Measurements from ENCODE around the gene EPHA2. TPM values are rescaled to one million over a fixed set of nuclear protein-coding genes. Genes with fewer than 3 reads are reported as not detected.
A peak's percentile ranks its signal among the peaks of the same experiment; 100 is the strongest.

Gene EPHA2
- total RNA-seq, 1 experiment from 2014 or later = 263 TPM

- in situ Hi-C loops (cut with HindIII; ENCODE audit: low pct_unique_long_range_greater_than_20kb, low sequenced_read_pairs) (no loop called here), intact Hi-C loops (cut with micrococcal nuclease; ENCODE audit: unreplicated experiment) (loop anchor here (5.0 to 10.0 kb wide), 2 partner anchors 35 to 57 kb away; no protein-coding TSS in a partner anchor)
- Histone ChIP-seq H3K4me1 (ENCODE audit: control insufficient read depth, insufficient read depth, low read length) (peaks cover 89% of the 10 kb centered on the region), H3K27ac (ENCODE audit: low read length) (peak overlapping the region; percentile 99), H3K4me3 (ENCODE audit: low read depth in 2 of 2, low read length in 2 of 2) (peak overlapping the region in 1 of 2 experiments; percentile 4; a peak in 2 of 4 replicates), H3K9me3 (ENCODE audit: control insufficient read depth, insufficient read depth, low read depth, low read length) (no peaks in the 10 kb centered on the region), H3K27me3 (ENCODE audit: control insufficient read depth, insufficient read depth, low read length) (no peaks in the 10 kb centered on the region), H3K36me3 (ENCODE audit: control insufficient read depth, insufficient read depth, low read length) (no peaks in the 10 kb centered on the region)
- BruUV-seq (replicated peaks) = no TSS peak
- 0 out of 2 replicates have a peak, but pooled peaks have one; percentile 30 for TF ChIP-seq SIN3A (IDR thresholded peaks at IDR 0.05; ENCODE audit: borderline replicate concordance, insufficient read depth, low read depth, low read length)
- no peak for TF ChIP-seq REST (IDR thresholded peaks at IDR 0.05; ENCODE audit: insufficient read depth in 1 of 2, low read depth in 2 of 2, low read length in 1 of 2)
- peak; percentile 72 for TF ChIP-seq POLR2AphosphoS5 (IDR thresholded peaks at IDR 0.05; ENCODE audit: low read depth, low read length)
- POLR2A ChIA-PET = interaction anchor here (0.6 to 1.7 kb wide), 3 partner anchors 35 to 166 kb away, joined by 5 to 7 read pairs (median 7); no protein-coding TSS in a partner anchor
- DNase-seq (ENCODE audit: low read depth, low spot score) (no peak), ATAC-seq (peak; percentile 91)
- CTCF ChIA-PET = interaction anchor here (0.8 kb wide), 1 partner anchor 126 kb away, joined by 3 read pairs; no protein-coding TSS in a partner anchor
Measured at GRCh38 chr1:16181887-16182719, 26.2 kb upstream of the EPHA2 start.

GRCh38 chr1:16180291-16180824 is 24.5 kb upstream of the EPHA2 start:
- H3K4me3 ChIP-seq (ENCODE audit: low read depth in 2 of 2, low read length in 2 of 2) = no peak overlapping the region
- DNase-seq (ENCODE audit: low read depth, low spot score) (no peak), ATAC-seq (no peak)
- peaks cover 99% of the 10 kb centered on the region for H3K4me1 ChIP-seq (ENCODE audit: control insufficient read depth, insufficient read depth, low read length)
- H3K27ac ChIP-seq (ENCODE audit: low read length) = peak overlapping the region; percentile 99
- POLR2A ChIA-PET = interaction anchor here (0.5 to 1.7 kb wide), 4 partner anchors 15 to 50 kb away, joined by 3 to 11 read pairs (median 5); partner anchors contain the start of gene EPHA2
- no peaks in the 10 kb centered on the region for H3K27me3 ChIP-seq (ENCODE audit: control insufficient read depth, insufficient read depth, low read length)
- in situ Hi-C loops (cut with HindIII; ENCODE audit: low pct_unique_long_range_greater_than_20kb, low sequenced_read_pairs) (no loop called here), intact Hi-C loops (cut with micrococcal nuclease; ENCODE audit: unreplicated experiment) (loop anchor here (5.0 to 10.0 kb wide), 2 partner anchors 33 to 56 kb away; no protein-coding TSS in a partner anchor)
- BruUV-seq (replicated peaks) = no TSS peak
- TF ChIP-seq CTCF (IDR thresholded peaks at IDR 0.05) (no peak), POLR2AphosphoS5 (IDR thresholded peaks at IDR 0.05; ENCODE audit: low read depth, low read length) (no peak), SIN3A (IDR thresholded peaks at IDR 0.05; ENCODE audit: borderline replicate concordance, insufficient read depth, low read depth, low read length) (no peak), TCF7L2 (IDR thresholded peaks at IDR 0.05; ENCODE audit: low read depth, low read length) (no peak), REST (IDR thresholded peaks at IDR 0.05; ENCODE audit: insufficient read depth in 1 of 2, low read depth in 2 of 2, low read length in 1 of 2) (no peak)
- no peaks in the 10 kb centered on the region for H3K9me3 ChIP-seq (ENCODE audit: control insufficient read depth, insufficient read depth, low read depth, low read length)
- CTCF ChIA-PET = no interaction called here
- H3K36me3 ChIP-seq (ENCODE audit: control insufficient read depth, insufficient read depth, low read length) = no peaks in the 10 kb centered on the region
